Myometrial cell (primary cell): ENCODE data around the gene PDPN. TPM values are rescaled to one million over a fixed set of nuclear protein-coding genes. Genes with fewer than 3 reads are reported as not detected.

Source experiments
- total RNA-seq: library from RNA; depleted of rRNA; stranded (reverse); fragments of >200 nt; gene quantifications from 2 replicates; pipeline ENCODE4 v1.2.3, GENCODE V29; 2015

PDPN gene
- 2.5 and 4.6 TPM in 2 replicates for total RNA-seq

GRCh38 chr1:13583595-13583965 lies at the start of gene PDPN:
Gene PDPN (plus strand): TSS chr1:13583832. CDS start chr1:13584034, 202 bp downstream.

Other genes starting within 250 kb of the PDPN start
- not detected in 2 replicates for gene PRAMEF14, start 236.7 kb upstream of the PDPN start, total RNA-seq
- not detected in 2 replicates for gene PRAMEF19, start 211.9 kb upstream of the PDPN start, total RNA-seq
- gene PRAMEF17, start 194.2 kb upstream of the PDPN start, total RNA-seq = not detected in 2 replicates
- not detected in 2 replicates for gene PRAMEF20, start 173.4 kb upstream of the PDPN start, total RNA-seq
- not detected in 2 replicates for gene LRRC38, start 69.8 kb upstream of the PDPN start, total RNA-seq
- 5.2 and 5.3 TPM in 2 replicates for gene PRDM2, start 116.4 kb downstream of the PDPN start, total RNA-seq